ENCODE data around the gene GATA2. TPM values are rescaled to one million over a fixed set of nuclear protein-coding genes. Genes with fewer than 3 reads are reported as not detected.

GATA2 gene
- total and polyA plus RNA-seq, 2 of the 8 experiments (the other 6 are each of a cell fraction or from before 2014, with no cell fraction given): 0.03 to 0.30 TPM

GRCh38 chr3:128539376-128539775, 46.4 kb upstream of the GATA2 start (continued):
- TF ChIP-seq TBP (IDR thresholded peaks at IDR 0.05; ENCODE audit: low read depth, low read length): no peak
